Esophagus squamous epithelium (tissue), 4 donors: Measurements from ENCODE around the gene CAMKMT.

ENCODE experiments used
- POLR2A ChIP-seq, 4 donors: fragments of 450-650 bp; IDR thresholded peaks; one replicate each; pipeline ENCODE4 v1.6.1; 2017; ENCODE audit warnings: antibody characterized with exemption in 4 of 4, mild to moderate bottlenecking in 4 of 4, moderate library complexity in 3 of 4
- TF ChIP-seq, protein P1 (sequence below), 6 experiments: fragments of 450-650 bp in 4 of 6; fragments of 200-600 bp in 2 of 6; sonication (generic) in 2 of 6; IDR thresholded peaks; one replicate each; pipeline ENCODE4 v1.5.1; 2016 to 2019; ENCODE audit warnings: antibody characterized with exemption in 6 of 6, mild to moderate bottlenecking in 4 of 6, moderate library complexity in 4 of 6

DNA sequence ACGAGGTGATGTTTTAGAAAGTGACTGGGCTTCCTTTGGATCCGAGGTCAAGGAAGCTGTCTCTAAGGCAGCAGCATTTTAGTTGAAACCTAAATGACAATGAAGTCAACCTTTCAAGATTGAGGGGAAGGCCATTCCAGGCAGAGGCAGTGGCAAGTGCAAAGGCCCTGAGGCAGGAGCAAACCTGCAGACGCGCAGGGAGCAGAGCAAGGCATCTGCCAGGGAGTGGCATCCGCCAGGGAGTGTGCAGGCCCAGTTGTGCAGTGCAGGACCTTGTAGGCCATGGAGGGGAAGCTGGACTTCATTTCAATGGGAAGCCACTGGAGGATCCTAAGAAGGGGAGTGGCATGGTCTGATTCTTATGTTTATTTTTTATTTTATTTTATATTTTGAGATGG, 425.1 kb downstream of the CAMKMT start:
- no peak for TF ChIP-seq POLR2A (IDR thresholded peaks at IDR 0.05)
- TF ChIP-seq, protein P1, sequence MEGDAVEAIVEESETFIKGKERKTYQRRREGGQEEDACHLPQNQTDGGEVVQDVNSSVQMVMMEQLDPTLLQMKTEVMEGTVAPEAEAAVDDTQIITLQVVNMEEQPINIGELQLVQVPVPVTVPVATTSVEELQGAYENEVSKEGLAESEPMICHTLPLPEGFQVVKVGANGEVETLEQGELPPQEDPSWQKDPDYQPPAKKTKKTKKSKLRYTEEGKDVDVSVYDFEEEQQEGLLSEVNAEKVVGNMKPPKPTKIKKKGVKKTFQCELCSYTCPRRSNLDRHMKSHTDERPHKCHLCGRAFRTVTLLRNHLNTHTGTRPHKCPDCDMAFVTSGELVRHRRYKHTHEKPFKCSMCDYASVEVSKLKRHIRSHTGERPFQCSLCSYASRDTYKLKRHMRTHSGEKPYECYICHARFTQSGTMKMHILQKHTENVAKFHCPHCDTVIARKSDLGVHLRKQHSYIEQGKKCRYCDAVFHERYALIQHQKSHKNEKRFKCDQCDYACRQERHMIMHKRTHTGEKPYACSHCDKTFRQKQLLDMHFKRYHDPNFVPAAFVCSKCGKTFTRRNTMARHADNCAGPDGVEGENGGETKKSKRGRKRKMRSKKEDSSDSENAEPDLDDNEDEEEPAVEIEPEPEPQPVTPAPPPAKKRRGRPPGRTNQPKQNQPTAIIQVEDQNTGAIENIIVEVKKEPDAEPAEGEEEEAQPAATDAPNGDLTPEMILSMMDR (IDR thresholded peaks at IDR 0.05): no peak
